HG03575 (cell line): ENCODE results near the gene SLC2A13.
"Not testable (repeated sequence)": the region's sequence is repeated elsewhere in the genome, so short reads cannot be mapped to it uniquely, and the experiment has no call there.

Experiments used
- ATAC-seq: cut with Tn5 transposase; IDR thresholded peaks from one replicate; pipeline ENCODE4 v1.9.1; 2021; ENCODE audit not compliant: unreplicated experiment, insufficient number of reproducible peaks, low FRiP score; ENCODE audit errors: extremely low read depth

Gene SLC2A13

GRCh38 chr12:39959031-39959430 is 146.8 kb downstream of the SLC2A13 start:
- ATAC-seq, result no peak

- ATAC-seq, result no peak
Observed at GRCh38 chr12:39958377-39958776, 147.5 kb downstream of the SLC2A13 start.

- ATAC-seq, result no peak
Observed at GRCh38 chr12:39956725-39957124, 149.2 kb downstream of the SLC2A13 start.

GRCh38 chr12:39946361-39947280 is 159.3 kb downstream of the SLC2A13 start:
- ATAC-seq, result no peak

GRCh38 chr12:39937119-39937518 is 168.8 kb downstream of the SLC2A13 start:
- ATAC-seq, result no peak

- no peak for ATAC-seq
Observed at GRCh38 chr12:39935839-39936238, 170.0 kb downstream of the SLC2A13 start.

- no peak for ATAC-seq
Observed at GRCh38 chr12:39935275-39935674, 170.6 kb downstream of the SLC2A13 start.

GRCh38 chr12:39931857-39932256 is 174.0 kb downstream of the SLC2A13 start:
- ATAC-seq, result no peak

- no peak for ATAC-seq
Observed at GRCh38 chr12:39931231-39931630, 174.7 kb downstream of the SLC2A13 start.

GRCh38 chr12:39930101-39930500 is 175.8 kb downstream of the SLC2A13 start:
- ATAC-seq, result no peak

GRCh38 chr12:39928181-39928899 is 177.5 kb downstream of the SLC2A13 start:
- no peak for ATAC-seq

- no peak for ATAC-seq
Observed at GRCh38 chr12:39923364-39923763, 182.5 kb downstream of the SLC2A13 start.

GRCh38 chr12:39922598-39922997 is 183.3 kb downstream of the SLC2A13 start:
- not testable (repeated sequence) for ATAC-seq

- no peak for ATAC-seq
Observed at GRCh38 chr12:39920647-39921046, 185.2 kb downstream of the SLC2A13 start.

GRCh38 chr12:39920222-39920621 is 185.7 kb downstream of the SLC2A13 start:
- no peak for ATAC-seq

GRCh38 chr12:39919790-39920189 is 186.1 kb downstream of the SLC2A13 start:
- ATAC-seq, result no peak

- ATAC-seq, result no peak
Observed at GRCh38 chr12:39915249-39915648, 190.6 kb downstream of the SLC2A13 start.

GRCh38 chr12:39912211-39912980 is 193.5 kb downstream of the SLC2A13 start:
- no peak for ATAC-seq

GRCh38 chr12:39906237-39906636 is 199.6 kb downstream of the SLC2A13 start:
- no peak for ATAC-seq
